Measurements from ENCODE around the gene CNTF. TPM values are rescaled to one million over a fixed set of nuclear protein-coding genes. Genes with fewer than 3 reads are reported as not detected.

The CNTF gene
- total and polyA plus RNA-seq, 5 donors from 2014 or later = 4.9 TPM; not detected in 4

- no peak overlapping the region for H3K4me3 ChIP-seq (ENCODE audit: low read depth, low read length)
- Mint-ChIP-seq H3K27me3 (peaks cover 4% of the 10 kb centered on the region), H3K4me3 (no peak overlapping the region), H3K4me1 (peaks cover 0 to 9% (median 4%) of the 10 kb centered on the region in 4 donors), H3K27ac (no peak overlapping the region), H3K36me3 (no peaks in the 10 kb centered on the region), H3K9me3 (no peaks in the 10 kb centered on the region)
- no peak overlapping the region for H3K27ac ChIP-seq (ENCODE audit: insufficient read depth, low read length, poor library complexity, severe bottlenecking)
- DNase-seq (no peak), ATAC-seq (ENCODE audit: low read depth in 2 of 2) (no peak)
- no peaks in the 10 kb centered on the region for H3K4me1 ChIP-seq (ENCODE audit: control insufficient read depth, insufficient read depth, low read length, poor library complexity, severe bottlenecking)
- H3K9me3 ChIP-seq (ENCODE audit: control insufficient read depth in 2 of 2, low read length in 2 of 2) = no peaks in the 10 kb centered on the region
- no peaks in the 10 kb centered on the region for H3K36me3 ChIP-seq (ENCODE audit: control insufficient read depth, insufficient read depth, low read length)
- no peaks in the 10 kb centered on the region for H3K27me3 ChIP-seq (ENCODE audit: control insufficient read depth, insufficient read depth, low read length)
Observed at GRCh38 chr11:58658623-58659022, 36.2 kb downstream of the CNTF start.

- H3K9me3 ChIP-seq (ENCODE audit: control insufficient read depth in 2 of 2, low read length in 2 of 2) = no peaks in the 10 kb centered on the region
- Mint-ChIP-seq H3K27ac (no peak overlapping the region), H3K4me1 (peaks cover 0 to 2% (median 0%) of the 10 kb centered on the region in 4 donors), H3K4me3 (no peak overlapping the region), H3K9me3 (no peaks in the 10 kb centered on the region), H3K27me3 (peaks cover 4% of the 10 kb centered on the region), H3K36me3 (no peaks in the 10 kb centered on the region)
- no peak overlapping the region for H3K27ac ChIP-seq (ENCODE audit: insufficient read depth, low read length, poor library complexity, severe bottlenecking)
- no peak overlapping the region for H3K4me3 ChIP-seq (ENCODE audit: low read depth, low read length)
- H3K36me3 ChIP-seq (ENCODE audit: control insufficient read depth, insufficient read depth, low read length) = no peaks in the 10 kb centered on the region
- H3K27me3 ChIP-seq (ENCODE audit: control insufficient read depth, insufficient read depth, low read length) = no peaks in the 10 kb centered on the region
- H3K4me1 ChIP-seq (ENCODE audit: control insufficient read depth, insufficient read depth, low read length, poor library complexity, severe bottlenecking) = no peaks in the 10 kb centered on the region
- ATAC-seq (ENCODE audit: low read depth in 2 of 2) (no peak), DNase-seq (no peak)
Observed at GRCh38 chr11:58659404-58659803, 36.9 kb downstream of the CNTF start.

- no peak overlapping the region for H3K4me3 ChIP-seq (ENCODE audit: low read depth, low read length)
- H3K36me3 ChIP-seq (ENCODE audit: control insufficient read depth, insufficient read depth, low read length) = no peaks in the 10 kb centered on the region
- Mint-ChIP-seq H3K27ac (no peak overlapping the region), H3K4me3 (no peak overlapping the region), H3K9me3 (no peaks in the 10 kb centered on the region), H3K36me3 (no peaks in the 10 kb centered on the region), H3K27me3 (peaks cover 4% of the 10 kb centered on the region), H3K4me1 (no peaks in the 10 kb centered on the region)
- H3K4me1 ChIP-seq (ENCODE audit: control insufficient read depth, insufficient read depth, low read length, poor library complexity, severe bottlenecking) = no peaks in the 10 kb centered on the region
- no peaks in the 10 kb centered on the region for H3K9me3 ChIP-seq (ENCODE audit: control insufficient read depth in 2 of 2, low read length in 2 of 2)
- no peak overlapping the region for H3K27ac ChIP-seq (ENCODE audit: insufficient read depth, low read length, poor library complexity, severe bottlenecking)
- DNase-seq = no peak
- no peak for ATAC-seq (ENCODE audit: low read depth in 2 of 2)
- no peaks in the 10 kb centered on the region for H3K27me3 ChIP-seq (ENCODE audit: control insufficient read depth, insufficient read depth, low read length)
Observed at GRCh38 chr11:58659910-58660570, 37.6 kb downstream of the CNTF start.

DNA sequence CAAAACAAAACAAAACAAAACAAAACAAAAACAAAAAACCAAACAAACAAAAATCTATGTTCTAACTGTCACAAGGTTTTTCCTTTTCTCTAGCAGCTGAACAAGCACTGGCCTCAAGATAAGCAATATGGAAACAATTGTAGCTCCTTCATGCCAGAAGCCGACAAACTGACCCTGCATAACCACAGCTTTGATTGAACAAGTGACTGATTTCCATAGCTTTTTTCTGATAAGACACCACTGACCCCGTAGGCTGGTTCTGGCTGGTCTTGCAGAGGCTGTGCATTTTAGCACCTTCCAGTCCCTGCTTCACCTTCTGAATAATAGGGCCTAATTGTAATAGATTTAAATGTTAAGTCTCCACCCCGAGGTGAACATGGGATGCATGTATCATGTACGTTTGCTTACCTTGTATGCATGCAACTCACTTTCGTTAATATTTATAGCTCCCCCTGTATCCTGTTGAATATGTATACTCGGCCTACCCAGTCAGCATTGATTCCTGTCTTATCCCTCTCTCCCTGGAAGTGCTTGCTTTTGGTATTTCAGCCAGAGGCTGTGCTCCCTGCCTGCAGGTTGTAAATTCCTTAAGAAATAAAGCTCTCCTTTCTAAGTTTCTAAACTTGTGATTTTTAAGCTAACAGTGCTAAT, 49.6 kb downstream of the CNTF start:
- H3K4me3 ChIP-seq (ENCODE audit: low read depth, low read length) = no peak overlapping the region

GRCh38 chr11:58674609-58675008, 52.1 kb downstream of the CNTF start:
- Histone ChIP-seq H3K9me3 (ENCODE audit: control insufficient read depth in 2 of 2, low read length in 2 of 2) (no peaks in the 10 kb centered on the region), H3K36me3 (ENCODE audit: control insufficient read depth, insufficient read depth, low read length) (no peaks in the 10 kb centered on the region), H3K27me3 (ENCODE audit: control insufficient read depth, insufficient read depth, low read length) (peaks cover 3% of the 10 kb centered on the region), H3K27ac (ENCODE audit: insufficient read depth, low read length, poor library complexity, severe bottlenecking) (no peak overlapping the region), H3K4me1 (ENCODE audit: control insufficient read depth, insufficient read depth, low read length, poor library complexity, severe bottlenecking) (no peaks in the 10 kb centered on the region), H3K4me3 (ENCODE audit: low read depth, low read length) (no peak overlapping the region)
- no peak overlapping the region for H3K4me3 Mint-ChIP-seq
- peaks cover 7% of the 10 kb centered on the region for H3K27me3 Mint-ChIP-seq
- H3K4me1 Mint-ChIP-seq = no peaks in the 10 kb centered on the region
- H3K9me3 Mint-ChIP-seq = no peaks in the 10 kb centered on the region
- ATAC-seq (ENCODE audit: low read depth in 2 of 2) = no peak
- H3K27ac Mint-ChIP-seq = no peak overlapping the region
- no peak for DNase-seq
- no peaks in the 10 kb centered on the region for H3K36me3 Mint-ChIP-seq

More for the DNA sequence above, 49.6 kb downstream of the CNTF start:
- H3K4me1 Mint-ChIP-seq = no peaks in the 10 kb centered on the region
- no peaks in the 10 kb centered on the region for H3K27me3 ChIP-seq (ENCODE audit: control insufficient read depth, insufficient read depth, low read length)
- DNase-seq = no peak
- H3K27me3 Mint-ChIP-seq = no peaks in the 10 kb centered on the region
- H3K36me3 Mint-ChIP-seq = no peaks in the 10 kb centered on the region
- no peak overlapping the region for H3K4me3 Mint-ChIP-seq
- no peak overlapping the region for H3K27ac Mint-ChIP-seq
- no peaks in the 10 kb centered on the region for H3K36me3 ChIP-seq (ENCODE audit: control insufficient read depth, insufficient read depth, low read length)
- no peaks in the 10 kb centered on the region for H3K9me3 Mint-ChIP-seq
- no peaks in the 10 kb centered on the region for H3K4me1 ChIP-seq (ENCODE audit: control insufficient read depth, insufficient read depth, low read length, poor library complexity, severe bottlenecking)
- no peak overlapping the region for H3K27ac ChIP-seq (ENCODE audit: insufficient read depth, low read length, poor library complexity, severe bottlenecking)
- H3K9me3 ChIP-seq (ENCODE audit: control insufficient read depth in 2 of 2, low read length in 2 of 2) = no peaks in the 10 kb centered on the region
- ATAC-seq (ENCODE audit: low read depth in 2 of 2) = no peak

Other genes starting within 250 kb of the CNTF start
- gene OR5B3, start 215.8 kb upstream of the CNTF start, total RNA-seq = not detected
- not detected for gene OR5B3, start 215.8 kb upstream of the CNTF start, polyA plus RNA-seq
- gene OR5B2, start 194.5 kb upstream of the CNTF start, total RNA-seq = not detected
- gene OR5B2, start 194.5 kb upstream of the CNTF start, polyA plus RNA-seq = not detected
- not detected for gene OR5B12, start 180.4 kb upstream of the CNTF start, total RNA-seq
- not detected for gene OR5B12, start 180.4 kb upstream of the CNTF start, polyA plus RNA-seq
- not detected for gene OR5B21, start 114.6 kb upstream of the CNTF start, total RNA-seq
- not detected for gene OR5B21, start 114.6 kb upstream of the CNTF start, polyA plus RNA-seq
- gene LPXN, start 46.8 kb upstream of the CNTF start, total RNA-seq = 101 TPM
- gene LPXN, start 46.8 kb upstream of the CNTF start, polyA plus RNA-seq = 100 to 1,000 TPM; 221 to 314 (median 265) TPM
- gene ZFP91, start 43.6 kb upstream of the CNTF start, total RNA-seq = 46.5 TPM
- 1 to 10 TPM; 5.0 to 8.6 (median 6.8) TPM for gene ZFP91, start 43.6 kb upstream of the CNTF start, polyA plus RNA-seq
- not detected for gene GLYAT, start 109.3 kb downstream of the CNTF start, total RNA-seq
- not detected for gene GLYAT, start 109.3 kb downstream of the CNTF start, polyA plus RNA-seq
- gene GLYATL2, start 222.0 kb downstream of the CNTF start, total RNA-seq = not detected
- not detected for gene GLYATL2, start 222.0 kb downstream of the CNTF start, polyA plus RNA-seq

Data from CD4-positive, CD25-positive, alpha-beta regulatory T cell (primary cell).